GM12874 (cell line): ENCODE data around the gene C1orf198.

ENCODE experiments used
- TF ChIP-seq, protein P1 (sequence below): IDR thresholded peaks from 2 replicates; pipeline ENCODE4 v1.5.1; 2011; ENCODE audit warnings: low read depth, mild to moderate bottlenecking, control low read depth, low read length, moderate library complexity; ENCODE audit not compliant: insufficient read depth

C1orf198 gene

DNA sequence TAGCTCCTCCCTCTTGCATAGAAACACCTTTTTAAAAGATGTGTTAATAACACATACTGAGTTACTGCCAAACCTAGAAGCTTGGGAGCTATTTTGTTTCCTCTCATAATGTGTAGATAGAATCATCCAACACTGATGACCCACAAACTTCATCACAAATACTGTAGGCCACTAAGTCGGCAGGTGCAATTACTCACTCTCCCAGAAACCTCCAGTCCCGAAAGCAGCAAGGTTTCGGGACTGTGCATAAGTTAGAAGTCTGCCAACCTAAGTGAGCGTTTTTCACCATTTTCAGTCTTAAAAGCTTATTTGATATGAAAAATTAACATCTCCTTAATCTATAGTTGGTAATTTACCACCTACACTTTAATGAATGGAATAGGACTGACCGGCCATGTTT is 32.0 kb downstream of the C1orf198 start:
- TF ChIP-seq, protein P1, sequence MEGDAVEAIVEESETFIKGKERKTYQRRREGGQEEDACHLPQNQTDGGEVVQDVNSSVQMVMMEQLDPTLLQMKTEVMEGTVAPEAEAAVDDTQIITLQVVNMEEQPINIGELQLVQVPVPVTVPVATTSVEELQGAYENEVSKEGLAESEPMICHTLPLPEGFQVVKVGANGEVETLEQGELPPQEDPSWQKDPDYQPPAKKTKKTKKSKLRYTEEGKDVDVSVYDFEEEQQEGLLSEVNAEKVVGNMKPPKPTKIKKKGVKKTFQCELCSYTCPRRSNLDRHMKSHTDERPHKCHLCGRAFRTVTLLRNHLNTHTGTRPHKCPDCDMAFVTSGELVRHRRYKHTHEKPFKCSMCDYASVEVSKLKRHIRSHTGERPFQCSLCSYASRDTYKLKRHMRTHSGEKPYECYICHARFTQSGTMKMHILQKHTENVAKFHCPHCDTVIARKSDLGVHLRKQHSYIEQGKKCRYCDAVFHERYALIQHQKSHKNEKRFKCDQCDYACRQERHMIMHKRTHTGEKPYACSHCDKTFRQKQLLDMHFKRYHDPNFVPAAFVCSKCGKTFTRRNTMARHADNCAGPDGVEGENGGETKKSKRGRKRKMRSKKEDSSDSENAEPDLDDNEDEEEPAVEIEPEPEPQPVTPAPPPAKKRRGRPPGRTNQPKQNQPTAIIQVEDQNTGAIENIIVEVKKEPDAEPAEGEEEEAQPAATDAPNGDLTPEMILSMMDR: no peak

DNA sequence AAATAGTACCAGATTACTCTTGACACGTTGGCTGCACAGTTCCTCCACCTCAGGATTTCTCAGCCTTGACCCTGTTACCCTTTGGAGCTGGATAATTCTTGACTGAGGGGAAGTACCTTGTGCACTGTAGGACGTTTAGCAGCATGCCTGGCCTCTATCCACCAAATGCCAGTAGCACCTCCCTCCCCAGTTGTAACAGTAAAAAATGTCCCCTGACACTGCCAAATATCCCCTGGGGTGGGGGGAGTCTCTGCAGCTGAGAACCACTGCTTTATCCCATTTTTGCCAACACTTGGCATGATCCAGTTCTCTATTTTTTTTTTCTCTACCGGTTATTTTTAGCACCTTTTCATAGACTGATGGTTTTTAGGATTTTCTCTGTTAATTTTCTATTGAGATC is 34.0 kb downstream of the C1orf198 start:
- TF ChIP-seq, protein P1: no peak

DNA sequence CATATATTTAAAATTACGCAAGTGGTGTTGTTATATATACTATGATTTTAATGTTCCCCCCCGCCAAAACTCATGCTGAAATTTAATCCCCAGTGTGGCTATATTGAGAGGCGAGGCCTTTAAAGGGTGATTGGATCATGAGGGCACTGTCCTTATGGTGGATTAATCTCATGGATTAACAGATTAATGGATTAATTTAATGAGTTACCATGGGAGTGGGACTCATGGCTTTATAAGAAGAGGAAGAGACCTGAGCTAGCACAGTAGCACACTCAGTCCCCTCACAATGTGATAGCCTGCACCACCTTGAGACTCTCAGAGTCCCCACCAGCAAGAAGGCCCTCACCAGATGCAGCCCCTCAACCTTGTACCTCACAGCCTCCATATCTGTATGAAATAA is 34.8 kb downstream of the C1orf198 start:
- TF ChIP-seq, protein P1: no peak

DNA sequence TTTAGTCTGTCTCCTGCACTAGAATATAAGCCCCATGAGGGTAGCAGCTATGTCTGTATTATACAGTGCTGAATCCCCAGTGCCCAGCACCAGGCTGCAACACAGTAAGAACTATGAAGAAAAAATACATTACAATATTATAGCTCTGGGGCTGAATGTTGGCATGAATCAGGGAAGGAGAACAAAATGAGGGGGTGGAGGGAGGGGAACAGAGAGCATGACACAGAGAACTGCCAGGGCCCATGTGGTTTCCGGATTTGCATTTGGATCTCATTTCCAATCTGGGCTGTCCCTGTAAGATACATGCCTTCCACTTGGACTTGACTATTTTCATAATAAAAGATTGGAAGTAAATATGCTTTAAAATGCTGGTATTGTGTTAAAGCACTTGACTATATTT is 35.8 kb downstream of the C1orf198 start:
- TF ChIP-seq, protein P1: no peak

DNA sequence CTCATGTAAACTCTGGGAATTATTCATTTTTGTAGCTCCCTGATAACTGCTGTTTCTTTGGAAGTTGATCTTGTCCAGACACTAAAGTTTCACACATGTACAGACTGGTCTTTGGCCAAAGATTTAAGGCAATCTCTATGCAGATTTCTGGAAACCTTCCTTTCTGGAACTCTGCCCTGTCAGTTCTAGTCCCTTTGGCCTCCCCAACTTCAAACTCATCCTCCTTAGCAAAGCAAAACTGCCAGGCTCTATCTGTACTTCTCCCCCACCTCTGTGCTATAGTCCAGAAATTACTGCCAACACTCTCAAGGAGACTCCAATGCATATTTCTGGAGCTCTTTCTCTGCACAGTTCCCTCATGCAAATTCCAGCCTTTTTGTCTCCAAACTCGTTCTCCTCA is 36.5 kb downstream of the C1orf198 start:
- TF ChIP-seq, protein P1: no peak

DNA sequence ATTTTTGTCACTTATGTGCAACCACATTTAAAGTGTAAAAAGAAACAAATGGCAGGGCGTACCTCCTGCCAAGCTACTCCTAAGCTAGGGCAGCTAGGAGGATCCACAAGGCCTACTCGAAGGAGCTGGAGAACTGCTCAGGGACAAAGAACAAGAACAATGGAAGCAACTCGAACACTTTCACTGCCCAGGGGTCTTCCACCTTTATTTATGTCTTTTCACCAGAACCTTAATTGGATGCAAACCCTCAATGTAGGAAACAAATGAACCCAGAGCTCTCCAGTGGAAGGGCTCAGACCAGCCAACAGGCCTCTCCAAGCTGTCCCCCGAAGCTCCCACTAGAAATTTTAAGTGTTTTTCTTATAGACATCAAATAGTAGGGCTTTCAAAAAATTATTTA is 39.9 kb downstream of the C1orf198 start:
- TF ChIP-seq, protein P1: no peak

DNA sequence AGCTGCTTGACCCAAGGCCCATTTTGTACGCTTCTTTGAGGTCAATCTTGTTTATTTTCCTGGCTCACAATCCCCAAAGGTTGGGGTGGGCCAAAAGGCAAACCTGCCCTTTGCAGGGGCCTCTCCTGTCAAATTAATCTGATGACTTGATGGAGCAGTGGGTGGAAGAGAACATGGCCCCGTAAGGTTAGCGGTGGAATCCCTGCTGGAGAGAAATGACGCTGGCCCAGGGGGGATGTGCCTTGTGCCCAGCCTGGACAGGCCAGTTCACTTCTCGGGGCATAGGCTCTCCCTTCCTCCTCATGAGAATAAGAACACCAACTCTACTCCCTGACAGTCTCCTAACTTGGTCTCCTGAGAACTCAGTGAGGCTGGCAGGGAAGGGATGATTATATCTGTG is 40.5 kb downstream of the C1orf198 start:
- TF ChIP-seq, protein P1: no peak
